ENCODE measurements around the gene ATL3. TPM values are rescaled to one million over a fixed set of nuclear protein-coding genes. Genes with fewer than 3 reads are reported as not detected.

ATL3 gene
- total RNA-seq, 1 experiment from 2014 or later, result 24.0 TPM

DNA sequence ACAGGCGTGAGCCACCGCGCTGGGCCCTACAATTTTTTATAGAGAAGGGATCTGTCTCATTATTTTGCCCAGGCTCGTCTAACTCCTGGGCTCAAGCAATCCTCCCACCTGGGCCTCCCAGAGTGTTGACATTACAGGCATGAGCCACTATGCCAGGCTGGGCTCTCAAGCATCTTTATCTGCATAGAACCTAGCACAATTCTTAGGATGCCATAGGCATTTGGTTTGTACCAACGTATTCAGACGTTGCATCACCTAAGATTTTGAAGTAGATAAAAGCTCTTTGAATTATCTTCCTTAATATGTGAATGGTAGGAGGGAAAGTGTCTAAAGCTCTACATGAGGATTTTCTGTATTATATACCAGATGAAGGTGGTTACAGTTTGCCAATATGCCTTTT lies 40.7 kb upstream of the ATL3 start:
- Histone ChIP-seq H3K23ac (ENCODE audit: insufficient read length, low read depth, low read length) (no peak overlapping the region), H3K23me2 (ENCODE audit: insufficient read length, low read depth, low read length, poor library complexity, severe bottlenecking) (no peaks in the 10 kb centered on the region), H2AK5ac (ENCODE audit: insufficient read length, low read length) (no peak overlapping the region), H3T11ph (ENCODE audit: low read length) (no peak overlapping the region), H2BK20ac (ENCODE audit: low read depth, low read length, poor library complexity, severe bottlenecking) (no peak overlapping the region), H3K9me3 (ENCODE audit: control insufficient read depth, low read depth, low read length) (no peaks in the 10 kb centered on the region), H3K4me1 (ENCODE audit: insufficient read depth, low read length) (no peaks in the 10 kb centered on the region), H4K20me1 (ENCODE audit: control insufficient read depth, insufficient read depth, insufficient read length) (no peaks in the 10 kb centered on the region), H3K79me2 (ENCODE audit: insufficient read depth, low read length) (peaks cover 3% of the 10 kb centered on the region; the same call in 1 of the 2 replicates), H2AFZ (ENCODE audit: low read length) (no peak overlapping the region), H2BK5ac (ENCODE audit: insufficient read length, low read length) (no peak overlapping the region), H4K91ac (ENCODE audit: insufficient read length, low read depth, low read length) (no peak overlapping the region), H2BK120ac (ENCODE audit: low read depth, low read length, poor library complexity, severe bottlenecking) (no peak overlapping the region), H3K4me2 (ENCODE audit: insufficient read depth, insufficient read length, low read length) (no peak overlapping the region), H3K18ac (ENCODE audit: insufficient read length, low read depth, low read length) (no peak overlapping the region), H3K27me3 (ENCODE audit: insufficient read depth, low read length) (no peaks in the 10 kb centered on the region), H4K5ac (ENCODE audit: insufficient read length, low read depth, low read length) (no peak overlapping the region), H3K9ac (ENCODE audit: extremely low read depth, insufficient read length, low read length) (no peak overlapping the region), H2BK15ac (ENCODE audit: low read depth, low read length) (no peak overlapping the region), H3K56ac (ENCODE audit: insufficient read length, low read depth, low read length) (no peak overlapping the region), H4K8ac (replicated peaks; ENCODE audit: insufficient read length, low read depth, low read length) (no peak overlapping the region), H3K14ac (ENCODE audit: insufficient read depth, low read length) (no peak overlapping the region), H2BK12ac (ENCODE audit: insufficient read length, low read depth, low read length) (no peak overlapping the region), H3K4ac (ENCODE audit: low read depth, low read length) (no peak overlapping the region), H3K79me1 (ENCODE audit: insufficient read depth, low read depth, low read length, poor library complexity, severe bottlenecking) (peaks cover 6% of the 10 kb centered on the region), H3K27ac (ENCODE audit: insufficient read length, low read depth, low read length) (no peak overlapping the region)
- DNase-seq, result no peak
- H3K4me3 Mint-ChIP-seq, result no peak overlapping the region
- WGBS (ENCODE audit: extremely low coverage, insufficient read length, low lambda C conversion rate), result no CpG with 5 or more reads among the region's 6 CpGs
- TF ChIP-seq CTCF (conservative IDR thresholded peaks at IDR 0.05), result no peak
- H3K9me3 Mint-ChIP-seq, result no peaks in the 10 kb centered on the region
- peaks cover 0 to 4% (median 2%) of the 10 kb centered on the region in 3 experiments; a peak in 3 of 7 replicates for H3K36me3 Mint-ChIP-seq (ENCODE audit: insufficient read depth in 1 of 3, low read depth in 3 of 3)
- no peaks in the 10 kb centered on the region for H3K27me3 Mint-ChIP-seq (ENCODE audit: low read depth)
- H3K27ac Mint-ChIP-seq, result peak overlapping the region in 1 of 3 experiments; percentile 59; a peak in 4 of 7 replicates
- H3K4me1 Mint-ChIP-seq, result peaks cover 7 to 13% of the 10 kb centered on the region in 2 experiments; a peak in 3 of 4 replicates

Data from H9 (cell line).